Measurements from ENCODE around the gene COX7A2.
A peak's percentile ranks its signal among the peaks of the same experiment; 100 is the strongest.

COX7A2 gene

GRCh38 chr6:75267461-75267860, 23.9 kb upstream of the COX7A2 start:
- TF ChIP-seq CTCF (IDR thresholded peaks at IDR 0.05), result no peak

- peak; percentile 82 for TF ChIP-seq CTCF (IDR thresholded peaks at IDR 0.05)
Observed at GRCh38 chr6:75266716-75267291, 23.2 kb upstream of the COX7A2 start.

- TF ChIP-seq CTCF (IDR thresholded peaks at IDR 0.05), result no peak
Observed at GRCh38 chr6:75263401-75263750, 19.8 kb upstream of the COX7A2 start.

- no peak for TF ChIP-seq CTCF (IDR thresholded peaks at IDR 0.05)
Observed at GRCh38 chr6:75262716-75263400, 19.3 kb upstream of the COX7A2 start.

GRCh38 chr6:75261299-75261698, 17.7 kb upstream of the COX7A2 start:
- no peak for TF ChIP-seq CTCF (IDR thresholded peaks at IDR 0.05)

- TF ChIP-seq CTCF (IDR thresholded peaks at IDR 0.05), result no peak
Observed at GRCh38 chr6:75257343-75258087, 13.9 kb upstream of the COX7A2 start.

- TF ChIP-seq CTCF (IDR thresholded peaks at IDR 0.05), result no peak
Observed at GRCh38 chr6:75250552-75250951, 7.0 kb upstream of the COX7A2 start.

Data from LNCAP (cell line).